Upper lobe of right lung (tissue), 1 donor: ENCODE results near the gene PPP2R3B. TPM values are rescaled to one million over a fixed set of nuclear protein-coding genes. Genes with fewer than 3 reads are reported as not detected.

Experiments
- ATAC-seq: fragments of 200-7000 bp; cut with Tn5 transposase; one replicate; pipeline ENCODE4 v1.9.1; 2020; ENCODE audit warnings: mild to moderate bottlenecking, moderate library complexity
- DNase-seq: peaks from one replicate; pipeline ENCODE4 v3.0.0-alpha.2; 2020
- H3K27ac ChIP-seq: fragments of 200-600 bp; one replicate; pipeline ENCODE4 v1.8.0; 2022
- H3K27me3 ChIP-seq: fragments of 200-600 bp; one replicate; pipeline ENCODE4 v1.8.0; 2022; ENCODE audit warnings: mild to moderate bottlenecking
- H3K36me3 ChIP-seq: fragments of 200-600 bp; one replicate; pipeline ENCODE4 v1.8.0; 2022
- H3K4me1 ChIP-seq: fragments of 200-600 bp; one replicate; pipeline ENCODE4 v1.8.0; 2022
- H3K4me3 ChIP-seq: fragments of 200-600 bp; one replicate; pipeline ENCODE4 v1.8.0; 2022; ENCODE audit warnings: mild to moderate bottlenecking
- H3K9me3 ChIP-seq: fragments of 200-600 bp; one replicate; pipeline ENCODE4 v1.8.0; 2022
- intact Hi-C: fragments of 100-400 bp; cut with DNase I; formaldehyde crosslinking; loops from one replicate; pipeline ENCODE4 v1.11.0; 2022
- total RNA-seq: library from RNA; stranded (reverse); fragmentation: NEBNext Ultra II Directional; extraction: Animal tissue kit (Norgen Biotek cat#: 25700); gene quantifications from one replicate; pipeline ENCODE4 v1.2.1, GENCODE V29; 2021
- TF ChIP-seq, protein P1 (sequence below): fragments of 200-600 bp; IDR thresholded peaks from one replicate; pipeline ENCODE4 v1.8.0; 2022; ENCODE audit warnings: antibody characterized with exemption
- donor health status: DM: no; HTN: yes; CAD: no; lungs with severe emphysema.

Gene PPP2R3B
- total RNA-seq, 1 donor from 2014 or later: 12.8 TPM

DNA sequence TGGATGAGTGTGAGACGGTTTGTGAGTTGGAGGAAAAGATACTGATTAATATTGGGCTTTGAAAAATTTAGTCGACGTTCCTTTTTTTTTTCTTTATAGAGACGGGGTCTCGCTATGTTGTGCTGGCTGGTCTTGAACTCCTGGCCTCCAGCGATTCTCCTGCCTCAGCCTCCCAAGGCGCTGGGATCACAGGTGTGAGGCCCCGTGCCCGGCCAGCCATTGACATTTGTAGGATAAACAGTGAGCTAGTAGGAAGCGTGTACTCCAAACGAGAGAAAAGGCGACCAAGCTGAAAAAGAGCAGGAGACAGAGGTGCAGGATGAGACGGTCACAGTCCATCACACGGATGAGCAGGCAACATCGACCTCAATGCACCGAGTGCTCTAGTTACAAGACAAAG, 19.4 kb downstream of the PPP2R3B start:
- DNase-seq (peak; percentile 33), ATAC-seq (no peak)
- no peaks in the 10 kb centered on the region for H3K4me1 ChIP-seq
- intact Hi-C loops: no loop called here
- H3K4me3 ChIP-seq: no peak overlapping the region
- H3K27me3 ChIP-seq: peaks cover 5% of the 10 kb centered on the region
- H3K9me3 ChIP-seq: no peaks in the 10 kb centered on the region
- TF ChIP-seq, protein P1, sequence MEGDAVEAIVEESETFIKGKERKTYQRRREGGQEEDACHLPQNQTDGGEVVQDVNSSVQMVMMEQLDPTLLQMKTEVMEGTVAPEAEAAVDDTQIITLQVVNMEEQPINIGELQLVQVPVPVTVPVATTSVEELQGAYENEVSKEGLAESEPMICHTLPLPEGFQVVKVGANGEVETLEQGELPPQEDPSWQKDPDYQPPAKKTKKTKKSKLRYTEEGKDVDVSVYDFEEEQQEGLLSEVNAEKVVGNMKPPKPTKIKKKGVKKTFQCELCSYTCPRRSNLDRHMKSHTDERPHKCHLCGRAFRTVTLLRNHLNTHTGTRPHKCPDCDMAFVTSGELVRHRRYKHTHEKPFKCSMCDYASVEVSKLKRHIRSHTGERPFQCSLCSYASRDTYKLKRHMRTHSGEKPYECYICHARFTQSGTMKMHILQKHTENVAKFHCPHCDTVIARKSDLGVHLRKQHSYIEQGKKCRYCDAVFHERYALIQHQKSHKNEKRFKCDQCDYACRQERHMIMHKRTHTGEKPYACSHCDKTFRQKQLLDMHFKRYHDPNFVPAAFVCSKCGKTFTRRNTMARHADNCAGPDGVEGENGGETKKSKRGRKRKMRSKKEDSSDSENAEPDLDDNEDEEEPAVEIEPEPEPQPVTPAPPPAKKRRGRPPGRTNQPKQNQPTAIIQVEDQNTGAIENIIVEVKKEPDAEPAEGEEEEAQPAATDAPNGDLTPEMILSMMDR: no peak
- no peaks in the 10 kb centered on the region for H3K36me3 ChIP-seq
- no peak overlapping the region for H3K27ac ChIP-seq

- Histone ChIP-seq H3K27ac (no peak overlapping the region), H3K27me3 (no peaks in the 10 kb centered on the region), H3K9me3 (peaks cover 9% of the 10 kb centered on the region), H3K4me1 (no peaks in the 10 kb centered on the region), H3K4me3 (no peak overlapping the region), H3K36me3 (no peaks in the 10 kb centered on the region)
- no peak for ATAC-seq
- DNase-seq: peak; percentile 51
- intact Hi-C loops: no loop called here
- TF ChIP-seq, protein P1: no peak
Measured at GRCh38 chrX:363621-364375, 22.9 kb downstream of the PPP2R3B start.

GRCh38 chrX:362937-363620, 23.6 kb downstream of the PPP2R3B start:
- Histone ChIP-seq H3K4me3 (no peak overlapping the region), H3K36me3 (no peaks in the 10 kb centered on the region), H3K9me3 (peaks cover 9% of the 10 kb centered on the region), H3K27me3 (no peaks in the 10 kb centered on the region), H3K4me1 (no peaks in the 10 kb centered on the region), H3K27ac (no peak overlapping the region)
- ATAC-seq: peak; percentile 12
- TF ChIP-seq, protein P1: no peak
- intact Hi-C loops: no loop called here
- DNase-seq: peak; percentile 46

DNA sequence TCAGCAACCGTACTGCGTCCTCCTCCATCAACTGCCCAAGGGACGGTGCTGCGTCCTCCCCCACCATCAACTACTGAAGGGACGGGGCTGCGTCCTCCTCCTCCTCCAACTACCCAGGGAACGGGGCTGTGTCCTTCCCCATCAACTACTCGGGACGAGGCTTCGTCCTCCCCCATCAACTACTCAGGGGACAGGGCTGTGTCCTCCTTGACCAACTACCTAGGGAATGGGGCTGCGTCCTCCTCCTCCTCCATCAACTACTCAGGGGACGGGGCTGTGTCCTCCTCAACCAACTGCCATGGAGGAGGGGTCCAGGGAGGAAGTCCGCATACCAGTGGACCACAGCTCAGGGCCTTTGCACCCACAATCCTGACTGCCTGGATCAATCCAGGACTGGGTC, 24.4 kb downstream of the PPP2R3B start:
- Histone ChIP-seq H3K4me1 (no peaks in the 10 kb centered on the region), H3K9me3 (peaks cover 9% of the 10 kb centered on the region), H3K27me3 (no peaks in the 10 kb centered on the region), H3K4me3 (no peak overlapping the region), H3K27ac (no peak overlapping the region), H3K36me3 (no peaks in the 10 kb centered on the region)
- ATAC-seq (no peak), DNase-seq (peak; percentile 43)
- intact Hi-C loops: no loop called here
- TF ChIP-seq, protein P1: no peak

DNA sequence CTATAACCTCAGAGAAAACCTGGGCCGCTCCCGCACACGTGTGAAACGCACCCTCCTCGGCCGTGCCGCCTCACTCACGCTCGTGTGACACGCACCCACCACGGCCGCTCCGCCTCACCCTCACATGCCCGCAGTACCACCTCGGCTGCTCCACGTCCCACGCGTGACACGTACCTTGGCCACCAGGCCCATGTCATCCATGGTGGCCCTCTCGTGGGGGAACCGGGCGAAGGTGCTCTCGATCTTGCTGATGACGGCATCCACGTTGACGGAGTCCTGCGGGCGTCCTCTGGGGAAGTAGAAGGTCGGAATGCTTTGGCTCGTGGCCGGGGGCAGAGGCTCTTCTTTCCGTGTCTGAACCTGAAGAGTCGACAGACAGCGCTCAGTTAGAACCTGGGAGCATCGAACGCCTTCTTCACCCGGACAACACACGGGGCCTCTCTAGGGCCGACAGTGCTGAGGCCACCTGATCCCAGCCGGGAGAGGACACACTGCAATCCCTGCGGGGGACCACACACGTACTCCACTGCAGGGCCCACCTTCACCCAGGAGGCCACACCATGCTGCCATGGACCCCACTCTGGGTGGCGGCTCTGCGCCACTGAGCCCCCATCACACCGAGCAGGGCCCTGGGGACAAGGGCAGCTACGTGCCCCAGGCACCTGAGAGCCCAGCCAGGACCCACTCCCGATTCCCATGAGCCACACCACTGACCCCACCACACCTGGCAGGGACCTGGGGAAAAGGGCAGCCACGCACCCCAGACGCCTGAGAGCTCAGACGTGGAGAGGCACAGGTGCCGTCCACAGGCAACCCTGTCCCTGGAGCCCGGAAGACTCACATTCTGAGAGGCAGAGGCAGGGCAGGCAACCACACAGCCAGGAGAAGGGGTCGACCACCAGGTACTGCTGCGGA, 25.2 kb downstream of the PPP2R3B start:
- Histone ChIP-seq H3K4me1 (no peaks in the 10 kb centered on the region), H3K36me3 (no peaks in the 10 kb centered on the region), H3K27ac (no peak overlapping the region), H3K9me3 (peaks cover 9% of the 10 kb centered on the region), H3K27me3 (no peaks in the 10 kb centered on the region), H3K4me3 (no peak overlapping the region)
- DNase-seq (peak; percentile 51), ATAC-seq (peak; percentile 26)
- TF ChIP-seq, protein P1: no peak
- intact Hi-C loops: no loop called here
